Liver (tissue), 3 donors: ENCODE measurements around the gene NCS1.

Experiments used
- GABPA ChIP-seq, 2 donors: IDR thresholded peaks in 1 of 2; conservative IDR thresholded peaks in 1 of 2; 2 replicates each; pipeline ENCODE4 v1.6.1; 2016; ENCODE audit warnings: antibody characterized with exemption in 2 of 2, mild to moderate bottlenecking in 1 of 2, moderate library complexity in 1 of 2
- TF ChIP-seq, protein P1 (sequence below): fragments of 150-350 bp; IDR thresholded peaks from 2 replicates; pipeline ENCODE4 v1.5.1; 2017; ENCODE audit warnings: improper control_type of control experiment, low read depth, low read length; ENCODE audit not compliant: missing input control
- donor health status: healthy.
- donor health status: healthy.

- TF ChIP-seq, protein P1, sequence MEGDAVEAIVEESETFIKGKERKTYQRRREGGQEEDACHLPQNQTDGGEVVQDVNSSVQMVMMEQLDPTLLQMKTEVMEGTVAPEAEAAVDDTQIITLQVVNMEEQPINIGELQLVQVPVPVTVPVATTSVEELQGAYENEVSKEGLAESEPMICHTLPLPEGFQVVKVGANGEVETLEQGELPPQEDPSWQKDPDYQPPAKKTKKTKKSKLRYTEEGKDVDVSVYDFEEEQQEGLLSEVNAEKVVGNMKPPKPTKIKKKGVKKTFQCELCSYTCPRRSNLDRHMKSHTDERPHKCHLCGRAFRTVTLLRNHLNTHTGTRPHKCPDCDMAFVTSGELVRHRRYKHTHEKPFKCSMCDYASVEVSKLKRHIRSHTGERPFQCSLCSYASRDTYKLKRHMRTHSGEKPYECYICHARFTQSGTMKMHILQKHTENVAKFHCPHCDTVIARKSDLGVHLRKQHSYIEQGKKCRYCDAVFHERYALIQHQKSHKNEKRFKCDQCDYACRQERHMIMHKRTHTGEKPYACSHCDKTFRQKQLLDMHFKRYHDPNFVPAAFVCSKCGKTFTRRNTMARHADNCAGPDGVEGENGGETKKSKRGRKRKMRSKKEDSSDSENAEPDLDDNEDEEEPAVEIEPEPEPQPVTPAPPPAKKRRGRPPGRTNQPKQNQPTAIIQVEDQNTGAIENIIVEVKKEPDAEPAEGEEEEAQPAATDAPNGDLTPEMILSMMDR = no peak
- no peak for TF ChIP-seq GABPA (IDR thresholded peaks at IDR 0.05 in 1 of 2, conservative IDR thresholded peaks at IDR 0.05 in 1 of 2)
Observed at GRCh38 chr9:130259044-130259443, 86.8 kb downstream of the NCS1 start.
